ENCODE data around the gene CELSR2. TPM values are rescaled to one million over a fixed set of nuclear protein-coding genes. Genes with fewer than 3 reads are reported as not detected.

CELSR2 gene
- total RNA-seq, 1 experiment from 2014 or later: 1.2 TPM

DNA sequence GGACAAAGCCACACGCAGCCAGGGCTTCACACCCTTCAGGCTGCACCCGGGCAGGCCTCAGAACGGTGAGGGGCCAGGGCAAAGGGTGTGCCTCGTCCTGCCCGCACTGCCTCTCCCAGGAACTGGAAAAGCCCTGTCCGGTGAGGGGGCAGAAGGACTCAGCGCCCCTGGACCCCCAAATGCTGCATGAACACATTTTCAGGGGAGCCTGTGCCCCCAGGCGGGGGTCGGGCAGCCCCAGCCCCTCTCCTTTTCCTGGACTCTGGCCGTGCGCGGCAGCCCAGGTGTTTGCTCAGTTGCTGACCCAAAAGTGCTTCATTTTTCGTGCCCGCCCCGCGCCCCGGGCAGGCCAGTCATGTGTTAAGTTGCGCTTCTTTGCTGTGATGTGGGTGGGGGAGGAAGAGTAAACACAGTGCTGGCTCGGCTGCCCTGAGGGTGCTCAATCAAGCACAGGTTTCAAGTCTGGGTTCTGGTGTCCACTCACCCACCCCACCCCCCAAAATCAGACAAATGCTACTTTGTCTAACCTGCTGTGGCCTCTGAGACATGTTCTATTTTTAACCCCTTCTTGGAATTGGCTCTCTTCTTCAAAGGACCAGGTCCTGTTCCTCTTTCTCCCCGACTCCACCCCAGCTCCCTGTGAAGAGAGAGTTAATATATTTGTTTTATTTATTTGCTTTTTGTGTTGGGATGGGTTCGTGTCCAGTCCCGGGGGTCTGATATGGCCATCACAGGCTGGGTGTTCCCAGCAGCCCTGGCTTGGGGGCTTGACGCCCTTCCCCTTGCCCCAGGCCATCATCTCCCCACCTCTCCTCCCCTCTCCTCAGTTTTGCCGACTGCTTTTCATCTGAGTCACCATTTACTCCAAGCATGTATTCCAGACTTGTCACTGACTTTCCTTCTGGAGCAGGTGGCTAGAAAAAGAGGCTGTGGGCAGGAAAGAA is 25.5 kb downstream of the CELSR2 start:
- Histone ChIP-seq H4K20me1 (ENCODE audit: insufficient read depth, low read depth, low read length) (no peaks in the 10 kb centered on the region), H3K4me3 (ENCODE audit: low read length) (no peak overlapping the region), H3K4me1 (ENCODE audit: low read length) (peaks cover 4% of the 10 kb centered on the region), H3K4me2 (ENCODE audit: low read depth, low read length, poor library complexity, severe bottlenecking) (no peak overlapping the region), H2AFZ (ENCODE audit: low read length) (no peak overlapping the region), H3K9me3 (ENCODE audit: low read length) (no peaks in the 10 kb centered on the region), H3K27ac (ENCODE audit: low read length) (no peak overlapping the region), H3K9me2 (replicated peaks; ENCODE audit: insufficient read depth, low read length) (no peaks in the 10 kb centered on the region), H3K79me2 (ENCODE audit: low read length) (no peaks in the 10 kb centered on the region), H3K27me3 (ENCODE audit: low read length) (no peaks in the 10 kb centered on the region), H3K36me3 (ENCODE audit: insufficient read depth, low read length) (no peaks in the 10 kb centered on the region), H3K9ac (ENCODE audit: low read length) (no peak overlapping the region)
- DNase-seq: no peak

DNA sequence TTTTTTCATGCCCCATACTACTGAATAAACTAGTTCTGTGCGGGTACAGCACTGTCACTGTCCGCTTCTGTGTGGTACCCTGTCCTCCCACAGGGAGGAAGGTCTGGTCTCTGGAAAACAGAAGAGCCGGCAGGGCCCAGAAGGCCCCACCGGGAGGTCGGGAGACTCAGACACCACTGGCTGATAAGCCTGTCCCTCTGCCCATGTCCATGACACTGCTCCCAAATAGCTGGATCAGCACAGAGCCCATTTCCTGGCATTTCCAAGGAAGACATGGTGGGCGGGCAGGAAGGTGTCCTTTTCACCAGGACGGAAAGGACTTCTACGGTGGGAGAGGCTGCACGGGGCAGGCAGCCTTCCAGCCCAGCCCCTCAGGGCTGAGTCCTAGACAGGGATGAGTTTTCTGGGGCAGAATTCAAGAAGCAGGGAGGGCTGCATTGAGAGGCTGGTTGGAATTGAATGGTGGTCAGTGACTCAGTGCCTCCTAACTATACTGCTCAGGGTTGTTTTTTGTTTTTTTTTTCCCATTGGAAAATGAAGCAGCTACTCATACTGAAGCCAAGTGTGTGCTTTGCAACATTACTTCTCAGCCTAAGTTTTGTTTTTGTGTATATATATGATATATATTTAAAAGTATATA is 26.5 kb downstream of the CELSR2 start:
- H3K4me2 ChIP-seq (ENCODE audit: low read depth, low read length, poor library complexity, severe bottlenecking): no peak overlapping the region
- no peak for DNase-seq
- no peaks in the 10 kb centered on the region for H3K27me3 ChIP-seq (ENCODE audit: low read length)
- peaks cover 4% of the 10 kb centered on the region for H3K4me1 ChIP-seq (ENCODE audit: low read length)
- H3K27ac ChIP-seq (ENCODE audit: low read length): no peak overlapping the region
- no peaks in the 10 kb centered on the region for H3K79me2 ChIP-seq (ENCODE audit: low read length)
- no peak overlapping the region for H2AFZ ChIP-seq (ENCODE audit: low read length)
- no peaks in the 10 kb centered on the region for H3K36me3 ChIP-seq (ENCODE audit: insufficient read depth, low read length)
- H3K9ac ChIP-seq (ENCODE audit: low read length): no peak overlapping the region
- H3K9me2 ChIP-seq (replicated peaks; ENCODE audit: insufficient read depth, low read length): no peaks in the 10 kb centered on the region
- no peaks in the 10 kb centered on the region for H4K20me1 ChIP-seq (ENCODE audit: insufficient read depth, low read depth, low read length)
- no peak overlapping the region for H3K4me3 ChIP-seq (ENCODE audit: low read length)
- H3K9me3 ChIP-seq (ENCODE audit: low read length): no peaks in the 10 kb centered on the region

- H3K79me2 ChIP-seq (ENCODE audit: low read length): no peaks in the 10 kb centered on the region
- no peak overlapping the region for H3K27ac ChIP-seq (ENCODE audit: low read length)
- H2AFZ ChIP-seq (ENCODE audit: low read length): no peak overlapping the region
- H3K4me2 ChIP-seq (ENCODE audit: low read depth, low read length, poor library complexity, severe bottlenecking): no peak overlapping the region
- H3K36me3 ChIP-seq (ENCODE audit: insufficient read depth, low read length): no peaks in the 10 kb centered on the region
- DNase-seq: peak; percentile 88
- H3K4me3 ChIP-seq (ENCODE audit: low read length): no peak overlapping the region
- peaks cover 13% of the 10 kb centered on the region for H3K4me1 ChIP-seq (ENCODE audit: low read length)
- no peaks in the 10 kb centered on the region for H4K20me1 ChIP-seq (ENCODE audit: insufficient read depth, low read depth, low read length)
- no peaks in the 10 kb centered on the region for H3K9me2 ChIP-seq (replicated peaks; ENCODE audit: insufficient read depth, low read length)
- no peaks in the 10 kb centered on the region for H3K27me3 ChIP-seq (ENCODE audit: low read length)
- H3K9ac ChIP-seq (ENCODE audit: low read length): no peak overlapping the region
- no peaks in the 10 kb centered on the region for H3K9me3 ChIP-seq (ENCODE audit: low read length)
Measured at GRCh38 chr1:109277434-109278204, 28.3 kb downstream of the CELSR2 start.

DNA sequence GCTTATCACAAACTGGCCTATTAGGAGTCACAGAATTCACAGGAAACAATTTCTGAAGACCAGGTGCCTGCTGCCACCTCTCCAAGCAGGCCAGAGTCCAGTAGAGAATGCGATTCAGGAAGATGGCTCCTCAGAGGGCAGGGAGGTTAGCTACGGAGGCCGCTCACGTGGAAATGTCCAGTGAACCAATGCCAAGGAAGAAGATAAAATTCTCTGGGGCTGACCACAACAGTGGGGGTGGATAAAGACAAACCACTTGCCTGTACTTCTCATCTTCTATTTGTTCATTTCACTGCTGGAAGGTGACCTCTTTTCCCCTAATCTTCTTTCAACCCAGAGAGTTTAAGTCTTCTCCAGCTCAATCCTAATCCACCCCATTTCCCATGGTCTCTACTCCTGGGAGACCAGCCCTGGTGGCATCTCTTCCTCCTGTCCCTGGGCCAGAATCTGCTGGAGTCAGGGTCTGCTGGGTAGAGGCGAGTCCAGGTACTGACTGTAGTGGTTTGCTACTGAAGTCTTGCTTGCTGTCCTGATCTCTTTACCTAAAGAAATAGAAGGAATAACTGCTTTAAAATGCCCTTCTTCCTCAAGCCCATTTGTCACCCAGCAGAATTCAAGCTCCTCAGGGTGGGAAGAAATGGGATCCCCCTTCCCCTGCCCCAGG is 30.4 kb downstream of the CELSR2 start:
- H4K20me1 ChIP-seq (ENCODE audit: insufficient read depth, low read depth, low read length): no peaks in the 10 kb centered on the region
- no peaks in the 10 kb centered on the region for H3K9me2 ChIP-seq (replicated peaks; ENCODE audit: insufficient read depth, low read length)
- no peaks in the 10 kb centered on the region for H3K36me3 ChIP-seq (ENCODE audit: insufficient read depth, low read length)
- H3K9ac ChIP-seq (ENCODE audit: low read length): no peak overlapping the region
- no peaks in the 10 kb centered on the region for H3K27me3 ChIP-seq (ENCODE audit: low read length)
- H2AFZ ChIP-seq (ENCODE audit: low read length): no peak overlapping the region
- H3K9me3 ChIP-seq (ENCODE audit: low read length): no peaks in the 10 kb centered on the region
- H3K79me2 ChIP-seq (ENCODE audit: low read length): no peaks in the 10 kb centered on the region
- H3K4me3 ChIP-seq (ENCODE audit: low read length): no peak overlapping the region
- no peak overlapping the region for H3K4me2 ChIP-seq (ENCODE audit: low read depth, low read length, poor library complexity, severe bottlenecking)
- no peak overlapping the region for H3K27ac ChIP-seq (ENCODE audit: low read length)
- no peak for DNase-seq
- H3K4me1 ChIP-seq (ENCODE audit: low read length): peaks cover 25% of the 10 kb centered on the region

GRCh38 chr1:109280862-109281261 is 31.5 kb downstream of the CELSR2 start:
- Histone ChIP-seq H4K20me1 (ENCODE audit: insufficient read depth, low read depth, low read length) (no peaks in the 10 kb centered on the region), H3K9ac (ENCODE audit: low read length) (no peak overlapping the region), H3K4me2 (ENCODE audit: low read depth, low read length, poor library complexity, severe bottlenecking) (no peak overlapping the region), H3K79me2 (ENCODE audit: low read length) (no peaks in the 10 kb centered on the region), H3K9me3 (ENCODE audit: low read length) (no peaks in the 10 kb centered on the region), H3K4me1 (ENCODE audit: low read length) (peaks cover 27% of the 10 kb centered on the region), H3K9me2 (replicated peaks; ENCODE audit: insufficient read depth, low read length) (no peaks in the 10 kb centered on the region), H3K27ac (ENCODE audit: low read length) (no peak overlapping the region), H3K4me3 (ENCODE audit: low read length) (no peak overlapping the region), H2AFZ (ENCODE audit: low read length) (no peak overlapping the region), H3K36me3 (ENCODE audit: insufficient read depth, low read length) (no peaks in the 10 kb centered on the region), H3K27me3 (ENCODE audit: low read length) (no peaks in the 10 kb centered on the region)
- no peak for DNase-seq

- Histone ChIP-seq H3K9ac (ENCODE audit: low read length) (peak overlapping the region; percentile 88), H3K4me2 (ENCODE audit: low read depth, low read length, poor library complexity, severe bottlenecking) (peak overlapping the region; percentile 86), H3K4me3 (ENCODE audit: low read length) (peak overlapping the region; percentile 87), H3K4me1 (ENCODE audit: low read length) (peaks cover 27% of the 10 kb centered on the region), H3K27ac (ENCODE audit: low read length) (no peak overlapping the region), H2AFZ (ENCODE audit: low read length) (no peak overlapping the region; the same call in 1 of the 2 replicates), H4K20me1 (ENCODE audit: insufficient read depth, low read depth, low read length) (no peaks in the 10 kb centered on the region), H3K36me3 (ENCODE audit: insufficient read depth, low read length) (no peaks in the 10 kb centered on the region), H3K9me3 (ENCODE audit: low read length) (no peaks in the 10 kb centered on the region), H3K27me3 (ENCODE audit: low read length) (no peaks in the 10 kb centered on the region), H3K79me2 (ENCODE audit: low read length) (no peaks in the 10 kb centered on the region), H3K9me2 (replicated peaks; ENCODE audit: insufficient read depth, low read length) (no peaks in the 10 kb centered on the region)
- DNase-seq: no peak
Measured at GRCh38 chr1:109281680-109282496, 32.5 kb downstream of the CELSR2 start.

DNA sequence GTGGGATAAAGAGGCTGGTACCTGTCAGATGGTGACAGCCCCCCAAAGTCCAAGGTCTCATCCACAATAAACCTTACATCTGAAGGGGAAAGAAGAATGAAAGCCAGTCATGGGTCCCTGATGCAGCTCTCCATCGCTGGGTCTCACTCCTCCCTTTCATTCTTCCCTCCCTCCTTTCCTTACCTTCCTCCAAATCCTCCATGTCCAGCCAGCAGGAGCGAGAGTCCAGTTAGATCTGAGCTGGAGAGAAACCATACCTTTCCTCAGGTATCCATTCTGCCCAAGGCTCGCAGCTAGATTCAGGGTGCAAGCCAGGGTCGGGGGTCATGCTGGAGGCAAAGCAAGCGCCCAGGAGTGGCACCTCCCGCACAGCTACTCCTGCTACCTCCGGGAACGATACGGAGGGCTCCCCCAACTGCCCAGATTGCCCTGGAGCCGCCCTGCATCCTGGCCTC is 33.2 kb downstream of the CELSR2 start:
- Histone ChIP-seq H3K9me3 (ENCODE audit: low read length) (no peaks in the 10 kb centered on the region), H2AFZ (ENCODE audit: low read length) (peak overlapping the region; percentile 76), H3K9ac (ENCODE audit: low read length) (peak overlapping the region; percentile 88), H3K27me3 (ENCODE audit: low read length) (no peaks in the 10 kb centered on the region), H3K79me2 (ENCODE audit: low read length) (no peaks in the 10 kb centered on the region), H3K36me3 (ENCODE audit: insufficient read depth, low read length) (no peaks in the 10 kb centered on the region), H3K4me3 (ENCODE audit: low read length) (peak overlapping the region; percentile 87), H3K4me2 (ENCODE audit: low read depth, low read length, poor library complexity, severe bottlenecking) (peak overlapping the region; percentile 86), H3K4me1 (ENCODE audit: low read length) (peaks cover 24% of the 10 kb centered on the region), H3K27ac (ENCODE audit: low read length) (no peak overlapping the region), H4K20me1 (ENCODE audit: insufficient read depth, low read depth, low read length) (no peaks in the 10 kb centered on the region), H3K9me2 (replicated peaks; ENCODE audit: insufficient read depth, low read length) (no peaks in the 10 kb centered on the region)
- DNase-seq: no peak

Measured in Karpas-422 (cell line).